ENCODE results near the gene LRRC8D.

LRRC8D gene

GRCh38 chr1:89823679-89824292, 3.0 kb downstream of the LRRC8D start:
- Histone ChIP-seq H3K27ac (ENCODE audit: low read length) (no peak overlapping the region), H3K9ac (ENCODE audit: low read length) (no peak overlapping the region)

GRCh38 chr1:89826594-89826993, 5.8 kb downstream of the LRRC8D start:
- peaks cover 19% of the 10 kb centered on the region for H3K4me1 ChIP-seq (ENCODE audit: control insufficient read depth, low read depth, low read length)
- no peak overlapping the region for H3K27ac ChIP-seq (ENCODE audit: low read length)
- H3K27me3 ChIP-seq (ENCODE audit: control insufficient read depth, insufficient read depth, low read length) = no peaks in the 10 kb centered on the region
- no peak overlapping the region for H3K4me3 ChIP-seq (ENCODE audit: low read length)
- no peaks in the 10 kb centered on the region for H3K9me3 ChIP-seq (ENCODE audit: control insufficient read depth, low read depth, low read length)
- H3K9ac ChIP-seq (ENCODE audit: low read length) = no peak overlapping the region
- H3K36me3 ChIP-seq (ENCODE audit: control insufficient read depth, low read depth, low read length) = peaks cover 8% of the 10 kb centered on the region

More at GRCh38 chr1:89823679-89824292, 3.0 kb downstream of the LRRC8D start:
- peaks cover 8% of the 10 kb centered on the region for H3K36me3 ChIP-seq (ENCODE audit: control insufficient read depth, low read depth, low read length)
- no peaks in the 10 kb centered on the region for H3K9me3 ChIP-seq (ENCODE audit: control insufficient read depth, low read depth, low read length)
- H3K27me3 ChIP-seq (ENCODE audit: control insufficient read depth, insufficient read depth, low read length) = peaks cover 11% of the 10 kb centered on the region
- no peak overlapping the region for H3K4me3 ChIP-seq (ENCODE audit: low read length)
- H3K4me1 ChIP-seq (ENCODE audit: control insufficient read depth, low read depth, low read length) = peaks cover 20% of the 10 kb centered on the region

- no peaks in the 10 kb centered on the region for H3K27me3 ChIP-seq (ENCODE audit: control insufficient read depth, insufficient read depth, low read length)
- H3K9me3 ChIP-seq (ENCODE audit: control insufficient read depth, low read depth, low read length) = no peaks in the 10 kb centered on the region
- H3K4me3 ChIP-seq (ENCODE audit: low read length) = no peak overlapping the region
- H3K4me1 ChIP-seq (ENCODE audit: control insufficient read depth, low read depth, low read length) = peaks cover 26% of the 10 kb centered on the region
- no peak overlapping the region for H3K9ac ChIP-seq (ENCODE audit: low read length)
- peaks cover 8% of the 10 kb centered on the region for H3K36me3 ChIP-seq (ENCODE audit: control insufficient read depth, low read depth, low read length)
- no peak overlapping the region for H3K27ac ChIP-seq (ENCODE audit: low read length)
These were observed 6.5 kb downstream of the LRRC8D start for GRCh38 chr1:89827330-89827729.

- Histone ChIP-seq H3K4me1 (ENCODE audit: control insufficient read depth, low read depth, low read length) (peaks cover 26% of the 10 kb centered on the region), H3K27me3 (ENCODE audit: control insufficient read depth, insufficient read depth, low read length) (no peaks in the 10 kb centered on the region), H3K36me3 (ENCODE audit: control insufficient read depth, low read depth, low read length) (peaks cover 8% of the 10 kb centered on the region), H3K4me3 (ENCODE audit: low read length) (no peak overlapping the region), H3K9ac (ENCODE audit: low read length) (no peak overlapping the region), H3K9me3 (ENCODE audit: control insufficient read depth, low read depth, low read length) (no peaks in the 10 kb centered on the region), H3K27ac (ENCODE audit: low read length) (no peak overlapping the region)
These were observed 7.1 kb downstream of the LRRC8D start for GRCh38 chr1:89827902-89828301.

- no peaks in the 10 kb centered on the region for H3K9me3 ChIP-seq (ENCODE audit: control insufficient read depth, low read depth, low read length)
- H3K4me3 ChIP-seq (ENCODE audit: low read length) = no peak overlapping the region
- H3K27me3 ChIP-seq (ENCODE audit: control insufficient read depth, insufficient read depth, low read length) = no peaks in the 10 kb centered on the region
- H3K36me3 ChIP-seq (ENCODE audit: control insufficient read depth, low read depth, low read length) = peaks cover 8% of the 10 kb centered on the region
- H3K27ac ChIP-seq (ENCODE audit: low read length) = no peak overlapping the region
- H3K4me1 ChIP-seq (ENCODE audit: control insufficient read depth, low read depth, low read length) = peaks cover 26% of the 10 kb centered on the region
- H3K9ac ChIP-seq (ENCODE audit: low read length) = no peak overlapping the region
These were observed 8.4 kb downstream of the LRRC8D start for GRCh38 chr1:89829186-89829585.

- Histone ChIP-seq H3K4me1 (ENCODE audit: control insufficient read depth, low read depth, low read length) (peaks cover 36% of the 10 kb centered on the region), H3K4me3 (ENCODE audit: low read length) (no peak overlapping the region), H3K9ac (ENCODE audit: low read length) (no peak overlapping the region), H3K27me3 (ENCODE audit: control insufficient read depth, insufficient read depth, low read length) (no peaks in the 10 kb centered on the region), H3K27ac (ENCODE audit: low read length) (no peak overlapping the region), H3K9me3 (ENCODE audit: control insufficient read depth, low read depth, low read length) (no peaks in the 10 kb centered on the region), H3K36me3 (ENCODE audit: control insufficient read depth, low read depth, low read length) (peaks cover 3% of the 10 kb centered on the region)
These were observed 10.8 kb downstream of the LRRC8D start for GRCh38 chr1:89831462-89832120.

GRCh38 chr1:89832496-89833127, 11.8 kb downstream of the LRRC8D start:
- H3K4me1 ChIP-seq (ENCODE audit: control insufficient read depth, low read depth, low read length) = peaks cover 46% of the 10 kb centered on the region
- no peaks in the 10 kb centered on the region for H3K27me3 ChIP-seq (ENCODE audit: control insufficient read depth, insufficient read depth, low read length)
- H3K27ac ChIP-seq (ENCODE audit: low read length) = no peak overlapping the region
- H3K4me3 ChIP-seq (ENCODE audit: low read length) = no peak overlapping the region
- H3K9ac ChIP-seq (ENCODE audit: low read length) = no peak overlapping the region
- H3K9me3 ChIP-seq (ENCODE audit: control insufficient read depth, low read depth, low read length) = no peaks in the 10 kb centered on the region
- H3K36me3 ChIP-seq (ENCODE audit: control insufficient read depth, low read depth, low read length) = no peaks in the 10 kb centered on the region

GRCh38 chr1:89833183-89834082, 12.6 kb downstream of the LRRC8D start:
- Histone ChIP-seq H3K4me1 (ENCODE audit: control insufficient read depth, low read depth, low read length) (peaks cover 47% of the 10 kb centered on the region), H3K9ac (ENCODE audit: low read length) (no peak overlapping the region), H3K27ac (ENCODE audit: low read length) (no peak overlapping the region), H3K4me3 (ENCODE audit: low read length) (no peak overlapping the region), H3K9me3 (ENCODE audit: control insufficient read depth, low read depth, low read length) (no peaks in the 10 kb centered on the region), H3K36me3 (ENCODE audit: control insufficient read depth, low read depth, low read length) (no peaks in the 10 kb centered on the region), H3K27me3 (ENCODE audit: control insufficient read depth, insufficient read depth, low read length) (no peaks in the 10 kb centered on the region)

GRCh38 chr1:89834083-89834704, 13.4 kb downstream of the LRRC8D start:
- Histone ChIP-seq H3K27ac (ENCODE audit: low read length) (no peak overlapping the region), H3K4me1 (ENCODE audit: control insufficient read depth, low read depth, low read length) (peaks cover 52% of the 10 kb centered on the region), H3K27me3 (ENCODE audit: control insufficient read depth, insufficient read depth, low read length) (no peaks in the 10 kb centered on the region), H3K9ac (ENCODE audit: low read length) (no peak overlapping the region), H3K9me3 (ENCODE audit: control insufficient read depth, low read depth, low read length) (no peaks in the 10 kb centered on the region), H3K4me3 (ENCODE audit: low read length) (no peak overlapping the region), H3K36me3 (ENCODE audit: control insufficient read depth, low read depth, low read length) (no peaks in the 10 kb centered on the region)

GRCh38 chr1:89836252-89837035, 15.6 kb downstream of the LRRC8D start:
- Histone ChIP-seq H3K4me3 (ENCODE audit: low read length) (peak overlapping the region; percentile 38), H3K9me3 (ENCODE audit: control insufficient read depth, low read depth, low read length) (no peaks in the 10 kb centered on the region), H3K9ac (ENCODE audit: low read length) (no peak overlapping the region), H3K4me1 (ENCODE audit: control insufficient read depth, low read depth, low read length) (peaks cover 61% of the 10 kb centered on the region), H3K27ac (ENCODE audit: low read length) (no peak overlapping the region), H3K27me3 (ENCODE audit: control insufficient read depth, insufficient read depth, low read length) (no peaks in the 10 kb centered on the region), H3K36me3 (ENCODE audit: control insufficient read depth, low read depth, low read length) (no peaks in the 10 kb centered on the region)
